Embryonic facial prominence (tissue), 1 donor: Measurements from ENCODE around the gene SPTSSB.

ENCODE experiments used
- DNase-seq: peaks from one replicate; pipeline ENCODE4 v3.0.0-alpha.2; 2016; ENCODE audit errors: extremely low spot score

SPTSSB gene

DNA sequence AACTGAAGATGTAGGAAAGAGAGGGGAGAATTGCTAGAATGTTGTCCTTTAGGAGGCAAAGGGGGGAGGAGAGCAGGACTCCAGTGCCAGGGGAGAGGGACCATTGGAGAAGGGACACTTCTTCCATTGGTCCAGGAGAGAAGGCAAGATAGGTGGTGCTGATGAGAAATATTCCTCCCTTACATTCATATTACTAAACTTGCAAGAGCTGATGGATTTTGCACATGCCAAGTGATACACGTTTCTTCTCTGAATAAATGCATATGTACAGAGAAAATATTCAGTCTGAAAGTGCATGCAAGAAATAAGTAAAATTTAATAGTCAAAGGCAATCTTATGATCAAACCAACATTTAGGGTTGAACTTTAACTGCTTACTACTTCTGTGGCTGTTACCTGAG is 21.5 kb upstream of the SPTSSB start:
- no peak for DNase-seq

DNA sequence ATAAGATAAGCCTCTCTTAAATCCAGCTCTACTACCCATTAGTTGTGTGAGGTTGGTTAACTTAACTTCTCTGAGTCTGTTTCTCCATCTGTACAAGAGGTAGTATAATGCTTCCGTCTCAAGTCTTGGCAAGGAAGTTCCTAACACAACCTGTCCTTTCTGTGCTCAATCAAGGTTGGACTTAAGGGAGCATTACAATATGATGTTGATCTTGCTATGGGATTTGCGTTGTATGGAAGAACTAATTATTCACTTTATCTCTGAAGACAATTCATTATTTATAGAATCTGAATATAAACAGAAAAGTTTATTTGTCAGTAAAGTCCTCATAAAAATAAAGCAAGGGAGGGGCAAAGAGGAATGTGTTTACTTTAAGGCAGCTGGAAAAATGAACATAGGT is 18.9 kb upstream of the SPTSSB start:
- DNase-seq, result no peak

- DNase-seq, result no peak
These were observed 18.2 kb upstream of the SPTSSB start for GRCh38 chr3:161389445-161390035.

DNA sequence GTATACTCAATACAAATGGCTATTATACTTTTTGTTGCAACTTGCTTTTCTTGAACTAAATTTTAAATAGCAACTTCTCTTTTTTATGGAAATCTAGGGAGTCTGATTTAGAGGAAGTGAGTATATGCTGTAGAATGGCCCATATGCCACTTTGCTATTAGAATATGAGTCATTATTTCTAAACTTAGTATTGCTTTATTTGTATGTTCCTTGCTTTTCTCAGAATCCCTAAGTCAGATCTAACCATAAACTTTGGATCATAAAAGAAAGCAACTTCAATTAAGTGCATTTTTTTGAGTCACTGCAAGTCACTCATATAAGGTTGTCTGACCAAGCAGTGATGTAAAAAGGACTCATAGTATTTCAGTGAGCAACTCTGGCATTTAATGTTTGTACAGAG is 17.5 kb upstream of the SPTSSB start:
- no peak for DNase-seq

GRCh38 chr3:161386991-161387770 is 15.9 kb upstream of the SPTSSB start:
- no peak for DNase-seq

DNA sequence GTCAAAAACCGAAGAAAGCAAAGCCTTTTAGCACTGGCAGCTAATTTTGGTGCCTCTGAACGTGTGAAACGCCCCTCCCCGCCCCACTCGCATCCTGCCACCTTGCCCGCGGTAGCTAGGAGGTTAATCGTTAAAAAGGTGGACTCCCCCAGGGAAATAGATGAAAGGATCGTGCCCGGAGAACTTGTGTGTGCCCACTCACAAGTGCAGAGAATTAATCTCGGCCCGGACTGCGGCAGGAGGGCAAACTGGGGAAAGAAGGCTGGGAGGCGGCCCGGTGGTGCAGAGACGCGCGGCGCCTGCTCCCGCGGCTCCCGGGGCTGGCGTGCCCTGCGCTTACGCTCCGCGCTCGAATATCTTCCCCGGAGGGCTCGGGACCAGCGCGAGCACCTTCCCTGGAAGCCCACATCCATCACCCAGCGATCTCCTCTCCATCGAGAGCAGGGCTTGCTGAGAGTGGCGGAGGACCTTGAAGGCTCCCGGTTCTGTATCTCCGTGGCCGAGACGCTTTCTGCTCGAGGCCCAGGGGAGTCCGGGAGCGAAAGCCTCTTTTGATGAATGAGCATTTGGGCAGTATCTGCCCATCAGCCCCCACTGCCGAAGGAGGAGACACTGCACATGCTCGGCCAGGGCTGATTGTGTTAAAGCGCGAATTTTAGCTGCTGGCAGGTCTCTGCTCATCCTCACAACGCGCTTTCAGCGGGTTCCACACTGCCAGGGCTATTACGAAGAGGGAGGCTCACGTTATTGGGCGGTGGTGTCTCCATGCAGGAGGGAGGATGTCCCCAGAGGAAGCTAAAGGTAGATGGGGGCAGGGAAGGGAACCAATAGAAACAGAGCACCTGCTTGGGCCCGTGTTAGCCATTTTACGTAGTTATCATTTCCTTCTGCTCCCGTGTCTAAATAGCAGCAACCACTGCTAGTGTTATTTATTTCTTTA is 1.3 kb upstream of the SPTSSB start:
- no peak for DNase-seq

GRCh38 chr3:161369531-161369930 is 1.8 kb downstream of the SPTSSB start:
- DNase-seq, result no peak

- no peak for DNase-seq
These were observed 5.2 kb downstream of the SPTSSB start for GRCh38 chr3:161366094-161366493.

GRCh38 chr3:161358488-161358887 is 12.8 kb downstream of the SPTSSB start:
- DNase-seq, result no peak

DNA sequence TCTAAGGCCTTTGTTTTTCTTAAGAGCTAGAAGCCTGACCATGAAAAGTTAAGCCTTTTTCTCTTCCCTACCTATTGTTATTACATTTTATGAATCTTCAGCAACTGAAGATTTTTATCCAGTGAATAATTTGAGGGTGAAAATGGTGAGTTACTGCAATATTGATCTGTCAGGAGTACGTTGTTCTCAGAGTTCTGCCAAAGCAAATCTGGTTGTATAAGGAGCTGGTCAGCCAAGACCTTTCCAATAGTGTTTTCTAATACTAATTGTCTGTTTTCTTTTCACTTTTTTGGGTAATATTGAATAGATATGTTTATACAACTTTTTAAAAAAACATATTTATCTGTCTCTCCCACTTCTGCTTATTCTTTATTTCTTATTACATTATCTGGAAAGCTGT is 15.0 kb downstream of the SPTSSB start:
- no peak for DNase-seq

DNA sequence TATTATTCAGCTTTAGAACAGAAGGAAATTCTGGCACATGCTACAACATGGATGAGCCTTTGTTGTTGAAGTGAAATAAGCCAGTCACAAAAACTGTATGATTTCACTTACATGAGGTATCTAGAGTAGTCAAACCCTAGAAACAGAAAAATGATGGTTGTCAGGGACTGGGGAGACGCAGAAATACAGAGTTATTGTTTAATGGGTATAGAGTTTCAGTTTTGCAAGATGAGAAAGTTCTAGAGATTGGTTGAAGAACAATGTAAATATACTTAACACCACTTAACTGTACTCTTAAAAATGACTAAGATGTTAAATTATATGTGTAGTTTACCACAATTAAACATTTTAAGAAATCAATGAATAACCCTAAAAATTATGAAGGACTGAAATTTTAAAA is 15.8 kb downstream of the SPTSSB start:
- DNase-seq, result no peak

- DNase-seq, result no peak
These were observed 16.8 kb downstream of the SPTSSB start for GRCh38 chr3:161354554-161354953.

- no peak for DNase-seq
These were observed 20.0 kb downstream of the SPTSSB start for GRCh38 chr3:161351330-161351729.

DNA sequence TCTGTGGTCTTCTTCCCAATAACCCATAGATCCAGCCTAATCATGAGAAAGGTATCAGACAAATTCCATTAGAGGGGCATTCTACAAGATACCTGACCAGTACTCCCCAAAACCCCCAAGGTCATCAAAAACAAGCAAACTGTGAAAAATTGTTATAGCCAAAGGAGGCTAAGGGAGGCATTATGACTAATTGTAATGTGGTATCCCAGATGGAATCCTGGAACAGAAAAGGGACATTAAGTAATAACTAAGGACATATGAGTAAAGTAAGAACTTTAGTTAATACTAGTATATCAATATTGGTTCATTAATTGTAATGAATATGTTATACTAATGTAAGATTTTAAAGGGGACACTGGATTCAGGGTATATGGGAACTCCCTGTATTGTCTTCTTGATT is 20.4 kb downstream of the SPTSSB start:
- DNase-seq, result no peak

GRCh38 chr3:161349529-161350312 is 21.6 kb downstream of the SPTSSB start:
- no peak for DNase-seq

DNA sequence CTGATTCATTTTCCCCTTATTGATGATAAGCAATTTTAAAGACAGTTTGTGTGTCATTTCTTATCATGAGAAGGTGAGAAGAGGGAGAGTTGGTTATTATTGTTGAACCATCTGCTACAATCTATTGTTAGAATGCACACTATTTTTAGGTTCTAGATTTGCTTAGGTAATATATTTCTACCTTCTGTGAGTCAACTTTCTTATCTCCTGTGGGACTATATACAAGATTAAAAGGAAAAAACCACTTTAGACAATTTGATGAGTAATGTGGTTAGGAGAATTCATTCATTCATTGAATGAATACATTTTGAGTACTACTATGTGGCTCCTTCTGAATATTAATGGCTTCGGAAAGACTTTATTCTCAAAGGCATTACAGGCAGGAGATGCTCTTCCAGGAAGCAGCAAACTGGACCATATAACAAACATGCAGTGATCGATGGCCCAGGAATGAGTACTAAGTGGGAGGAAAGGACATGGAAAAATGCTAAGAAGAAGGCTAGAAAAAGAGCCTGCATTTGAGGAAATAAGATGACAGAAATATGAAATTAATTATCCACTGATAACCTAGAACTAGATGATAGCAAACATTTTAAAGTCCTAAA is 22.4 kb downstream of the SPTSSB start:
- DNase-seq, result no peak

GRCh38 chr3:161347726-161348125 is 23.6 kb downstream of the SPTSSB start:
- DNase-seq, result no peak

DNA sequence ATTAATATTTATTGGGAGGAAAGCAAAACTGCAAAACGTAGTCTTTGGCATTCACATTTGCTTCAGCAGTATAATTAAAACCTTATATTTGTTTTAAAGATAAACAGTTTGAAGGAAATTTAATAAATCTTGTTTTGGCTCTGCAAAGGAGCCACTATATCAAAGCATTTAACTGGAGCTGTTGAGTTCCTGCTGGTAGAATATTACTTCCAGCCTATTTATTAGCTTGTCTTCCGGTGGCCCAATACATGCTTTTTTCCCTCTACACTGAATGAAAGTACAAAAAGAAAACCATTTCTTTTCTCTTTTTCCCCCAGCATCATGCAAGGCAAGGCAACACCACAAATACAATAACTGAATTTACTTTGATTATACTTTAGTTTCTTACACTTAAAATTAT is 26.3 kb downstream of the SPTSSB start:
- DNase-seq, result no peak

DNA sequence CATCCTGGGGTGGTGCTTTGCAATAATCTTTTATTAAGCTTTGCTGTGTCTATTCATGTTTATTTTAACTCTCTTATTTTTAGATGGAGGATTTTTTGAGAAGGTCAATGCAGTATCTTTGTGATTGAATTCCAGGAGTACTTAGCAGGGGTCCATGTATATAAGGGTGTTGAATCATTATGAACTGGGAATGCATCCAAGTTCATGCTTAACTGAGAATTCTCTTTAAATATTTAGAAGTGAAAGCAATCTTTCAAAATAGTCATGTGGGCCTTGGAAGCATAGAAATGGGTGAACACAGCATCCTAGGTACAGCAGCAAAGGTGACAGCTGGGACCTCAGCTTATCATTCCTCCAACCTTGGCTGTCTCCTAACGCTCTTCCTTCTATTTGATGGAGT is 27.3 kb downstream of the SPTSSB start:
- DNase-seq, result no peak

- DNase-seq, result no peak
These were observed 27.8 kb downstream of the SPTSSB start for GRCh38 chr3:161343540-161343939.

GRCh38 chr3:161342629-161343028 is 28.7 kb downstream of the SPTSSB start:
- no peak for DNase-seq
